GM21737 (cell line): ENCODE data around the gene RIPK4.
"Not testable (repeated sequence)": the region's sequence is repeated elsewhere in the genome, so short reads cannot be mapped to it uniquely, and the experiment has no call there.

ENCODE experiments used
- ATAC-seq: cut with Tn5 transposase; IDR thresholded peaks from one replicate; pipeline ENCODE4 v1.9.1; 2021; ENCODE audit warnings: mild to moderate bottlenecking, moderate library complexity; ENCODE audit not compliant: unreplicated experiment

RIPK4 gene

GRCh38 chr21:41698071-41698470, 68.8 kb downstream of the RIPK4 start:
- ATAC-seq = no peak

- no peak for ATAC-seq
Measured at GRCh38 chr21:41695513-41695912, 71.3 kb downstream of the RIPK4 start.

- ATAC-seq = not testable (repeated sequence)
Measured at GRCh38 chr21:41694042-41694441, 72.8 kb downstream of the RIPK4 start.

GRCh38 chr21:41692185-41692565, 74.7 kb downstream of the RIPK4 start:
- no peak for ATAC-seq

- ATAC-seq = no peak
Measured at GRCh38 chr21:41691205-41692184, 75.4 kb downstream of the RIPK4 start.
